CD14-positive monocyte (primary cell): ENCODE data around the gene XPR1. TPM values are rescaled to one million over a fixed set of nuclear protein-coding genes. Genes with fewer than 3 reads are reported as not detected.

Experiments used
- DNase-seq, 3 donors: peaks; one replicate each; pipeline ENCODE4 v3.0.0-alpha.2; 2011 to 2022
- H2AFZ ChIP-seq: 2 replicates; pipeline ENCODE4 v1.6.0; 2012; ENCODE audit warnings: mild to moderate bottlenecking, low read depth, low read length, inconsistent platforms; ENCODE audit not compliant: insufficient read depth, poor library complexity, severe bottlenecking
- H3K27ac ChIP-seq, 2 donors: 1 replicate in 1 of 2; 2 replicates in 1 of 2; pipeline ENCODE4 v1.5.1; 2012 to 2013; ENCODE audit warnings: low read length in 2 of 2, control low read depth in 1 of 2, inconsistent platforms in 1 of 2, low read depth in 1 of 2, mild to moderate bottlenecking in 1 of 2
- H3K27me3 ChIP-seq, 2 donors: one replicate each; pipeline versions ENCODE4 v1.6.0 to v1.6.1; 2011 to 2013; ENCODE audit warnings: low read length in 2 of 2; ENCODE audit not compliant: control insufficient read depth in 2 of 2, insufficient read depth in 2 of 2
- H3K36me3 ChIP-seq, 2 donors: replicated peaks in 1 of 2; 1 replicate in 1 of 2; 2 replicates in 1 of 2; pipeline versions ENCODE4 v1.5.1 to v1.6.1; 2012 to 2013; ENCODE audit warnings: low read length in 2 of 2, control low read depth in 1 of 2, inconsistent platforms in 1 of 2, mild to moderate bottlenecking in 1 of 2; ENCODE audit not compliant: insufficient read depth in 2 of 2, control insufficient read depth in 1 of 2
- H3K4me1 ChIP-seq, 2 donors: 1 replicate in 1 of 2; 2 replicates in 1 of 2; pipeline versions ENCODE4 v1.5.1 to v1.6.1; 2012 to 2013; ENCODE audit warnings: low read length in 2 of 2, control low read depth in 1 of 2, inconsistent platforms in 1 of 2, mild to moderate bottlenecking in 1 of 2, moderate library complexity in 1 of 2; ENCODE audit not compliant: insufficient read depth in 2 of 2, control insufficient read depth in 1 of 2
- H3K4me2 ChIP-seq: replicated peaks from 2 replicates; pipeline ENCODE3; 2012; ENCODE audit warnings: low read length, moderate library complexity, mild to moderate bottlenecking; ENCODE audit not compliant: poor library complexity, severe bottlenecking; ENCODE audit errors: extremely low read depth
- H3K4me3 ChIP-seq, 3 experiments: fragments of 200-600 bp in 1 of 3; sonication (generic) in 1 of 3; replicated peaks in 1 of 3; 1 replicate in 2 of 3; 2 replicates in 1 of 3; pipeline ENCODE4 v1.5.1; 2011 to 2013; ENCODE audit warnings: low read length in 3 of 3, mild to moderate bottlenecking in 3 of 3, control low read depth in 2 of 3, low read depth in 2 of 3, inconsistent platforms in 1 of 3, moderate library complexity in 1 of 3
- H3K79me2 ChIP-seq: 2 replicates; pipeline ENCODE4 v1.6.0; 2012; ENCODE audit warnings: mild to moderate bottlenecking, control low read depth, inconsistent platforms, low read length, moderate library complexity; ENCODE audit not compliant: insufficient read depth
- H3K9ac ChIP-seq: 2 replicates; pipeline ENCODE4 v1.6.0; 2017; ENCODE audit warnings: low read length, mild to moderate bottlenecking; ENCODE audit not compliant: insufficient read depth, poor library complexity, severe bottlenecking
- H3K9me3 ChIP-seq, 2 donors: replicated peaks in 1 of 2; 1 replicate in 1 of 2; 2 replicates in 1 of 2; pipeline versions ENCODE4 v1.5.1 to v1.6.1; 2012 to 2013; ENCODE audit warnings: low read length in 2 of 2, control low read depth in 1 of 2; ENCODE audit not compliant: control insufficient read depth in 1 of 2, insufficient read depth in 1 of 2
- H4K20me1 ChIP-seq: 2 replicates; pipeline ENCODE4 v1.6.0; 2012; ENCODE audit warnings: mild to moderate bottlenecking, low read length, control low read depth, moderate library complexity; ENCODE audit not compliant: insufficient read depth
- H3K27ac Mint-ChIP-seq, 7 donors: one replicate each; pipeline ENCODE4 v1.8.0; 2020; ENCODE audit warnings: mild to moderate bottlenecking in 7 of 7, mixed read lengths in 7 of 7, moderate library complexity in 6 of 7, inconsistent platforms in 2 of 7
- H3K27me3 Mint-ChIP-seq, 3 donors: one replicate each; pipeline ENCODE4 v1.8.0; 2021 to 2022; ENCODE audit warnings: low read depth in 3 of 3, mild to moderate bottlenecking in 3 of 3, mixed read lengths in 3 of 3, moderate library complexity in 3 of 3, inconsistent platforms in 1 of 3
- H3K36me3 Mint-ChIP-seq, 2 donors: one replicate each; pipeline ENCODE4 v1.8.0; 2020; ENCODE audit warnings: mixed read lengths in 2 of 2, inconsistent platforms in 1 of 2, mild to moderate bottlenecking in 1 of 2
- H3K4me1 Mint-ChIP-seq: one replicate; pipeline ENCODE4 v1.8.0; 2020; ENCODE audit warnings: mild to moderate bottlenecking, mixed read lengths
- H3K4me3 Mint-ChIP-seq, 2 donors: one replicate each; pipeline ENCODE4 v1.8.0; 2020; ENCODE audit warnings: mild to moderate bottlenecking in 2 of 2, mixed read lengths in 2 of 2, moderate library complexity in 1 of 2
- H3K9me3 Mint-ChIP-seq, 7 donors: one replicate each; pipeline ENCODE4 v1.8.0; 2020 to 2022; ENCODE audit warnings: mixed read lengths in 7 of 7, mild to moderate bottlenecking in 6 of 7, moderate library complexity in 6 of 7, inconsistent platforms in 2 of 7
- WGBS: methylation state at CpG from one replicate; pipeline ENCODE4 v1.1.5; 2013; ENCODE audit warnings: missing lambda C conversion rate; ENCODE audit not compliant: insufficient coverage; 5-methylcytosine and 5-hydroxymethylcytosine counted together
- intact Hi-C, 2 donors: fragments of 100-400 bp; cut with micrococcal nuclease; formaldehyde crosslinking; loops; one replicate each; pipeline versions ENCODE4 v1.15.0 to v1.15.1; 2023
- polyA plus RNA-seq, 3 donors: library from polyadenylated mRNA; depleted of rRNA in 1 of 3; unstranded in 2 of 3; stranded (reverse) in 1 of 3; fragments of 300-500 nt in 2 of 3; fragments of >200 nt in 1 of 3; fragmentation: Illumina TruSeq in 2 of 3; gene quantifications; 1 replicate in 2 of 3; 2 replicates in 1 of 3; pipeline ENCODE4 v1.2.3, GENCODE V29; 2012 to 2021
- TF ChIP-seq, protein P1 (sequence below): fragments of 200-600 bp; IDR thresholded peaks from one replicate; pipeline ENCODE4 v1.8.0; 2022; ENCODE audit warnings: antibody characterized with exemption, mild to moderate bottlenecking

The XPR1 gene
- polyA plus RNA-seq, 3 donors = 4.7 to 12.5 (median 8.7) TPM

DNA sequence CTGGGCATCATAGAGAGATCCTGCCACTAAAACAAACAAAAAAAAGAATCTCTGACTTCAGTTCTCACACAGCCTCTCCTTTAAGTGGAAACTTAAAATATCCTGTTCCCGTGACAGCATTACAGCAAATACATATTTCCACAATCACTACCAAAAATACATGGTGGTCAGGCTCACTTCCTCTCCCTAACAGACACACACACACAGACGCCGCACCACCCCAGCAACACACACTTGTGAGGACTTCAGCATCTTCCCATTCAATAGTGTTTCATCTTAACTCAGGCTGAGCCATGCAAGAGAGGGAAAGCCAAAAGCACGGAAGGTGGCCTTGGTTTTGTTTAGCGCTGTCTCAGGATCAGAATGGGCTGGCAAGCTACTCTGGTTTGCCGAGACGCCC lies 302.7 kb downstream of the XPR1 start:
- Histone ChIP-seq H3K27me3 (no peaks in the 10 kb centered on the region), H3K36me3 (no peaks in the 10 kb centered on the region), H3K4me1 (peaks cover 10 to 11% of the 10 kb centered on the region in 2 donors), H4K20me1 (no peaks in the 10 kb centered on the region), H3K27ac (no peak overlapping the region), H3K4me3 (no peak overlapping the region), H3K4me2 (peak overlapping the region; percentile 29), H3K79me2 (no peaks in the 10 kb centered on the region), H2AFZ (no peak overlapping the region), H3K9me3 (no peaks in the 10 kb centered on the region), H3K9ac (no peak overlapping the region)
- intact Hi-C loops = no loop called here
- H3K9me3 Mint-ChIP-seq = no peaks in the 10 kb centered on the region
- H3K27ac Mint-ChIP-seq = peak overlapping the region in 1 of 7 donors; percentile 21
- no peak for DNase-seq
- TF ChIP-seq, protein P1, sequence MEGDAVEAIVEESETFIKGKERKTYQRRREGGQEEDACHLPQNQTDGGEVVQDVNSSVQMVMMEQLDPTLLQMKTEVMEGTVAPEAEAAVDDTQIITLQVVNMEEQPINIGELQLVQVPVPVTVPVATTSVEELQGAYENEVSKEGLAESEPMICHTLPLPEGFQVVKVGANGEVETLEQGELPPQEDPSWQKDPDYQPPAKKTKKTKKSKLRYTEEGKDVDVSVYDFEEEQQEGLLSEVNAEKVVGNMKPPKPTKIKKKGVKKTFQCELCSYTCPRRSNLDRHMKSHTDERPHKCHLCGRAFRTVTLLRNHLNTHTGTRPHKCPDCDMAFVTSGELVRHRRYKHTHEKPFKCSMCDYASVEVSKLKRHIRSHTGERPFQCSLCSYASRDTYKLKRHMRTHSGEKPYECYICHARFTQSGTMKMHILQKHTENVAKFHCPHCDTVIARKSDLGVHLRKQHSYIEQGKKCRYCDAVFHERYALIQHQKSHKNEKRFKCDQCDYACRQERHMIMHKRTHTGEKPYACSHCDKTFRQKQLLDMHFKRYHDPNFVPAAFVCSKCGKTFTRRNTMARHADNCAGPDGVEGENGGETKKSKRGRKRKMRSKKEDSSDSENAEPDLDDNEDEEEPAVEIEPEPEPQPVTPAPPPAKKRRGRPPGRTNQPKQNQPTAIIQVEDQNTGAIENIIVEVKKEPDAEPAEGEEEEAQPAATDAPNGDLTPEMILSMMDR = no peak
- 5% methylated on average over 5 of the region's 7 CpGs for WGBS
- peaks cover 25% of the 10 kb centered on the region for H3K4me1 Mint-ChIP-seq
- H3K36me3 Mint-ChIP-seq = no peaks in the 10 kb centered on the region
- peaks cover 11 to 18% (median 16%) of the 10 kb centered on the region in 3 donors for H3K27me3 Mint-ChIP-seq
- H3K4me3 Mint-ChIP-seq = peak overlapping the region; percentile 12 to 41

DNA sequence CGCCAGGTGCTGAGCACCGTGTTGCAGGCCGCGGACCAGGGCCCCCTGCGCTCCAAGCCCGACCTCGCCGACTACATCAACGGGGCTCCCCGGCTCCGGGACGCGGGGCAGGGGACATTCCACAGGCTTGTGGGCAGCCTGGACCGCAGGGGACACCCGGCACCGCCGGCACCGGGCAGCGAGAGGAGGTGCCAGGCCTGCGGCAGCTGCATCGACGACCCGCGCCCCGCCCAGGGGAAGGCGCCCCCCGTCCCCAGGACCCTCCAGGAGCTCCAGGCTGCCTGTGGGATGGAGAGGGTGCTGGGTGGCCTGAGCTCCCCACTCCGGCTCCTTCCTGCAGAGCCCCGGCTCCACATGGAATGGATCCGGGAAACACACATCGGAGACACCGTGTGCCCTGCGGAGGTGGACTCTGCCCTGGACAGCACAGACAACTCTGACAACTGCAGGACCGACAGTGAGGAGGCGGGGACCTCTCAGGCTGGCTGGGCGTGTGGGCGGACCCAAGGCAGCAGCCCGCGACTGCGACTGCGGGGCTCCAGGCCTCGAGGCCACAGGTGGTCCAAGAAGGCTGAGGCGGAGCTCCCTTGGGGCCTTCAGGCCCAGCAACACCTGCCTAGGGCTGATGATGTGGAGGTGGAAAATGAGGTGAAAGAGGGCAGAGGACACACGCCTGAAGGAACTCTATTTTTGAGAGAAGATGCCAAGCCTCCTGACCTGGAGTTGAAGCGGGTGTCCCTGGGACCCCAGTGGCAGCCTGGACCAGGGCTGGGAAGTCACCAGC lies 303.7 kb downstream of the XPR1 start:
- Histone ChIP-seq H2AFZ (no peak overlapping the region), H3K4me3 (no peak overlapping the region), H3K27ac (no peak overlapping the region), H3K4me2 (no peak overlapping the region), H3K36me3 (no peaks in the 10 kb centered on the region), H3K9ac (no peak overlapping the region), H3K79me2 (no peaks in the 10 kb centered on the region), H4K20me1 (no peaks in the 10 kb centered on the region), H3K27me3 (no peaks in the 10 kb centered on the region), H3K4me1 (peaks cover 10 to 11% of the 10 kb centered on the region in 2 donors), H3K9me3 (no peaks in the 10 kb centered on the region)
- intact Hi-C loops = no loop called here
- DNase-seq = no peak
- no peaks in the 10 kb centered on the region for H3K9me3 Mint-ChIP-seq
- 94% methylated on average over 37 of the region's 45 CpGs for WGBS
- no peak overlapping the region for H3K4me3 Mint-ChIP-seq
- peaks cover 11 to 26% (median 19%) of the 10 kb centered on the region in 3 donors for H3K27me3 Mint-ChIP-seq
- H3K27ac Mint-ChIP-seq = no peak overlapping the region
- H3K4me1 Mint-ChIP-seq = peaks cover 25% of the 10 kb centered on the region
- H3K36me3 Mint-ChIP-seq = no peaks in the 10 kb centered on the region
- TF ChIP-seq, protein P1 = no peak
